ENCODE results near the gene HPS1.

Gene HPS1

GRCh38 chr10:98396096-98397063, 50.4 kb downstream of the HPS1 start:
- TF ChIP-seq CTCF (IDR thresholded peaks at IDR 0.05; ENCODE audit: insufficient read depth, low read length, poor library complexity, severe bottlenecking) (no peak), EZH2phosphoT487 (conservative IDR thresholded peaks at IDR 0.05; ENCODE audit: low read length) (no peak)
- no peaks in the 10 kb centered on the region for H3K79me2 ChIP-seq (ENCODE audit: insufficient read depth, low read length)
- no peaks in the 10 kb centered on the region for H4K20me1 ChIP-seq (ENCODE audit: low read depth, low read length)
- H3K4me2 ChIP-seq (ENCODE audit: low read depth, low read length, poor library complexity, severe bottlenecking), result no peak overlapping the region
- H3K9ac ChIP-seq (ENCODE audit: low read length), result no peak overlapping the region
- no peak overlapping the region for H3K4me3 ChIP-seq (ENCODE audit: insufficient read depth, low read length, poor library complexity, severe bottlenecking)
- H3K27ac ChIP-seq (ENCODE audit: low read depth, low read length), result no peak overlapping the region
- no peaks in the 10 kb centered on the region for H3K9me3 ChIP-seq (ENCODE audit: insufficient read depth, low read length)
- no peaks in the 10 kb centered on the region for H3K27me3 ChIP-seq (ENCODE audit: low read length)
- no peaks in the 10 kb centered on the region for H3K36me3 ChIP-seq (ENCODE audit: low read length)
- H2AFZ ChIP-seq (ENCODE audit: low read depth, low read length, severe bottlenecking), result no peak overlapping the region
- H3K9me2 ChIP-seq (replicated peaks; ENCODE audit: insufficient read depth, low read length), result no peaks in the 10 kb centered on the region
- H3F3A ChIP-seq (ENCODE audit: insufficient read depth), result no peaks in the 10 kb centered on the region

GRCh38 chr10:98394851-98395440, 51.8 kb downstream of the HPS1 start:
- Histone ChIP-seq H4K20me1 (ENCODE audit: low read depth, low read length) (no peaks in the 10 kb centered on the region), H3K27me3 (ENCODE audit: low read length) (no peaks in the 10 kb centered on the region), H3K9me2 (replicated peaks; ENCODE audit: insufficient read depth, low read length) (no peaks in the 10 kb centered on the region), H3K36me3 (ENCODE audit: low read length) (no peaks in the 10 kb centered on the region), H3F3A (ENCODE audit: insufficient read depth) (no peaks in the 10 kb centered on the region), H3K4me3 (ENCODE audit: insufficient read depth, low read length, poor library complexity, severe bottlenecking) (no peak overlapping the region), H3K27ac (ENCODE audit: low read depth, low read length) (no peak overlapping the region), H3K4me2 (ENCODE audit: low read depth, low read length, poor library complexity, severe bottlenecking) (no peak overlapping the region), H2AFZ (ENCODE audit: low read depth, low read length, severe bottlenecking) (no peak overlapping the region), H3K79me2 (ENCODE audit: insufficient read depth, low read length) (no peaks in the 10 kb centered on the region), H3K9ac (ENCODE audit: low read length) (no peak overlapping the region), H3K9me3 (ENCODE audit: insufficient read depth, low read length) (no peaks in the 10 kb centered on the region)
- TF ChIP-seq EZH2phosphoT487 (conservative IDR thresholded peaks at IDR 0.05; ENCODE audit: low read length) (no peak), CTCF (IDR thresholded peaks at IDR 0.05; ENCODE audit: insufficient read depth, low read length, poor library complexity, severe bottlenecking) (no peak)

GRCh38 chr10:98391578-98391991, 55.1 kb downstream of the HPS1 start:
- Histone ChIP-seq H3K4me3 (ENCODE audit: insufficient read depth, low read length, poor library complexity, severe bottlenecking) (no peak overlapping the region), H3K9me3 (ENCODE audit: insufficient read depth, low read length) (no peaks in the 10 kb centered on the region), H3K36me3 (ENCODE audit: low read length) (no peaks in the 10 kb centered on the region)

More at GRCh38 chr10:98391578-98391991, 55.1 kb downstream of the HPS1 start:
- H4K20me1 ChIP-seq (ENCODE audit: low read depth, low read length), result no peaks in the 10 kb centered on the region
- no peaks in the 10 kb centered on the region for H3K9me2 ChIP-seq (replicated peaks; ENCODE audit: insufficient read depth, low read length)
- TF ChIP-seq CTCF (IDR thresholded peaks at IDR 0.05; ENCODE audit: insufficient read depth, low read length, poor library complexity, severe bottlenecking) (no peak), EZH2phosphoT487 (conservative IDR thresholded peaks at IDR 0.05; ENCODE audit: low read length) (no peak)
- no peaks in the 10 kb centered on the region for H3F3A ChIP-seq (ENCODE audit: insufficient read depth)
- H3K27me3 ChIP-seq (ENCODE audit: low read length), result no peaks in the 10 kb centered on the region
- H2AFZ ChIP-seq (ENCODE audit: low read depth, low read length, severe bottlenecking), result no peak overlapping the region
- H3K9ac ChIP-seq (ENCODE audit: low read length), result no peak overlapping the region
- H3K27ac ChIP-seq (ENCODE audit: low read depth, low read length), result no peak overlapping the region
- no peak overlapping the region for H3K4me2 ChIP-seq (ENCODE audit: low read depth, low read length, poor library complexity, severe bottlenecking)
- no peaks in the 10 kb centered on the region for H3K79me2 ChIP-seq (ENCODE audit: insufficient read depth, low read length)

Measured in SU-DHL-6 (cell line).